Endometrial microvascular endothelial cells (primary cell): ENCODE measurements around the gene HDAC10. TPM values are rescaled to one million over a fixed set of nuclear protein-coding genes. Genes with fewer than 3 reads are reported as not detected.
"Not testable (repeated sequence)": the region's sequence is repeated elsewhere in the genome, so short reads cannot be mapped to it uniquely, and the experiment has no call there.

Experiments used
- in situ Hi-C: cut with HindIII; loops from 2 replicates; pipeline ENCODE4 v1.10.0; 2017; ENCODE audit warnings: low sequenced_read_pairs, low pct_unique_long_range_greater_than_20kb; ENCODE audit errors: inconsistent ontology term
- total RNA-seq: library from RNA; depleted of rRNA; stranded (reverse); fragments of >200 nt; gene quantifications from one replicate; pipeline ENCODE4 v1.2.3, GENCODE V29; 2015; ENCODE audit errors: inconsistent ontology term

HDAC10 gene
- total RNA-seq, 1 donor from 2014 or later: 31.3 TPM

DNA sequence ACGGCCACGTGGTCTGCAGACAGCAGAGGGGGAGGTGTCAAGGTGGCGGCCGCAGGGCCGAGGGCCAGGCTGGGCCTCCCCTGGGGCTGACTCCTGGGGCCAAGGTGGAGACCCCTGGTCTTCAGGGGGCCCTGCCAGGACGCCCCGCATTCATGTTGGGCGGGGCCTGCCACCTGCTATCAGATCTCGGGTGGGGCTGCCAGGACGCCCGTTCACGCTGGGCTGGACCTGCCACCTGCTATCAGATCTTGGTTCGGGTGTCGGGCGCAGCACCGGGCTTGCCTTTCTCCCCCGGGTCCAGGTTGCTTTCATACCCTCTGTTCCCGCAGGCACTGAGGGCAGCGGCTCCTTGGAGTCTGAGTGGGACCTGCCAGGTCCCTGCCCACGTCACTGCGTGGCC lies 35.2 kb upstream of the HDAC10 start:
- in situ Hi-C loops: no loop called here

DNA sequence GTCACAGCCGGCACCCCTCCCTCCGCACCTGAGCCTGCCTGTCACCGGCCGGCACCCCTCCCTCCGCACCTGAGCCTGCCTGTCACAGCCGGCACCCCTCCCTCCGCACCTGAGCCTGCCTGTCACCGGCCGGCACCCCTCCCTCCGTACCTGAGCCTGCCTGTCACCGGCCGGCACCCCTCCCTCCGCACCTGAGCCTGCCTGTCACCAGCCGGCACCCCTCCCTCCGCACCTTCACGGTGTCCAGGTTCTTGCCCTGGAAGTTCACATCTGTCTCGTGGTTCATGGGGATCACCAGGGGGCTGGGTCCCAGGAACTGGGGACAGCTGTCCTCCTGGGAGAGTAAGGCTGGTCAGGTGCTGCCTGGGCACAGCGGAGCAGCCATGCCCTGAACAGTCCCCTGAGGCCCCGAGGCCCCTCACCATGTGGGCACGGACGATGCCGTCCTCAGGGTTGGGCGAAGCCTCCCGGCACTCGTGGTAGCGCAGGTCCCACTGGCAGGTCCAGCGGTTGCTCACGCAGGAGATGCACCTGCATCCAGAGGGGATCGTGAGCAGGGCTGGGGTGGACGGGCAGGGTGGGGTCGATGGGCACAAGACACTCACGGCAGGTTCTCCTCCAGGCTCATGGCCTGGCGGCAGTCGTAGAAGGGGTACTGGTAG lies 34.6 kb upstream of the HDAC10 start:
- in situ Hi-C loops: no loop called here

DNA sequence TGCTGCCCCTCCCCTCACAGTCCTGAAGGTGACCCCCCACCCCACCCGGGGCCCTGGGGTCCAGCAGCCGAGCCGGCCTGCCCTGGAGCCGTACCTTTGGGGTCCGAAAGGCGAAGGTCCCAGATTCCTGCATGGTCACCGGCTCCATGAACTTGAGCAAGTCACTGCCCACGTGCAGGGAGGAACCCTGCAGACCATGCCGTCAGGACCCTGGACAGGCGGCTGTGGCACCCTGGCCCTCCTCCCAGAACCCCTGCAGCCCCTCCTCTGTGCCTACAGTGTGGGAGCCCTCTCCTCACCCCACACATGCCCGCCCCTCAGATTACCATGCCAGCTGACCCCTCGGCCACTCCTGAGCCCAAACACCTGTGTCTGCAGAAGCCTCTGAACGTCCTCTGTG lies 33.4 kb upstream of the HDAC10 start:
- in situ Hi-C loops: no loop called here

DNA sequence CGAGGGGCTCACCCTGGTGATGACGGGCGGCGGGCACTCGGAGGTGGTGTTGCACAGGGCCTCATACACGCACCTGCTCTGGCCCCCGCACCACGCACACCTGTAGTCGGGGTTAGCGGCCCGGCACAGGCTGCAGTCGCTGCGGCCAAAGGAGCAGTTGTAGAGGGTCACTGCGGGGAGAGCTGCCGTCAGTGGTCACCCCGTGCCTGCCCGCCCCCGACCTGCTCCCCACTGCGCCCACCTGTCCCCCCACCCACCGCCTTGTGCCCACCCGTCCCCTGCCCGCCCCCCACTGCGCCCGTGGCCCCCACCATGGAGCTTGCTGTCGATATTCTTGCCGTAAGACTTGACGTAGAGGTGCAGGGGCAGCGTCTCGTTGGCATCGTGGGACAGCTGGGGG lies 32.8 kb upstream of the HDAC10 start:
- in situ Hi-C loops: no loop called here

DNA sequence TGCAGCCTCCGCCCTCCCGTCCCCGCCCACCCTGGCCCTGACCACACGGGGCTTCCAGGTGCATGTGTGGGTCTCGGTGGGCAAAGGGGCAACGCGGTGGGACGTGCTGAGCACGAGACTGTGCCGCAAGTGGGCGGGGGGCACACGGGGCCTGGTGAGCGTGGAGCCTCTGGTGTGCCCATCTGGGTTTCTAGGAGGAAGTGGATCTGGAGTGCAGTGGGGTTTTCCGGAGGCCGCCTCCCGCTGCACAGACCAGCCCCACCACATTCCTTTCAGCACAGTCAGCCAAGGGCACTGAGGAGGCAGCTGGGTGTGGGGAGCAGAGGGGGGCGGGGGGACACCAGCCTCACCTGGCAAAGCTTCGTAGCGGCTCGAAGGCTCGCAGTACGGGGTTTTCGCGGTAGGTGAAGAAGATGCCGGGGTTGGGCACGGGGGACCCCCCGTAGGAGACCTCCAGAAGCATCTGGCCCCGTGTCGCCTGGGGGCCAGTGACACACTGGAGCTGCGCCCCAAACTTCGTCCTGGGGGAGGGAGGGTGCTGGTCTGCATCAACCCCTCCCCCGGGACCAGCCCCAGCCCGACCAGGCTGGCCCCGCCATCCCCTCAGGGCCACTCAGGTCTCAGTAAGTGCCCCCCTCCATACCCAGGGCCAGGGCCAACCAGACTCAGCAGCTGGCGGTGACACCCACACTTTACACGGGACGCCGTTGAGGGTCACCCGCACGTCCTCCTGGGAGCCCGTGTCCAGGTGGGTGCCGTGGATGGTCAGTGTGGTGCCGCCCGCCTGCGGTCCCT lies 31.5 kb upstream of the HDAC10 start:
- in situ Hi-C loops: no loop called here

DNA sequence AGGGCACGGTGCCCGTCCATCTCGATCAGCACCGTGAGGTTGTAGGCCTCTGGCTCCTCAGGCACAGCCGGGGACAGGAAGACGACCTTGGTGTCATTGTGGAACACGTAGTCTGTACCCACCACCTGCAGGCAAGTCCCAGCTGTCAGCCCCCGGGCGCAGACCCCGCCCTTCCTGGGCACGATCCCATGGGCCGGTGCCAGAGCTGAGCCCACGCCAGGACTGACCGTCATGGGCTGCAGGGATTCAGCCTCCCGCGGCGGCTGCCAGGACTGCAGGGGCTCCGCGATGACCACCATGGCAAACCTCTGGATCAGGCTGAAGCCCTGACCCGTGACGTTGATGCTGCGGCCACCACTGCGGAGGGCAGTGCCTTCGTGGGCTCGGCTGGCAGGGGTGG lies 30.9 kb upstream of the HDAC10 start:
- in situ Hi-C loops: no loop called here

DNA sequence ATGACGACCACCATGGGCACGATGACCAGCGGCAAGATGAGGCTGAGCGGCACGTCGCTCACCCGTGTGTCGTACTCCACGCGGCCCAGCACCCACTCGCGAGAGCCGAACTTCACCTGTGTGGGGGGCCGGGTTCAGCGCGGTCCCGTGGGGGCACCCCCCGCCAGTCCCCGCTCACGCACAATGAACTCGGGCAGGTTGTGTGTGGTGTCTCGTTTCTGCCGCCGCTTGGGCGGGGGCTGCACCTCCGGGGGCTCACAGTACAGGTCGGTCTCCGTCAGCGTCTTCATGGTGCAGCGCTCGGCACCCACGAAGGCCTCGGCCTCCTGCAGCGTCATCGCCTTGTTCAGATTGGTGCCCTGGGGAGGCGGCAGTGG lies 30.3 kb upstream of the HDAC10 start:
- in situ Hi-C loops: no loop called here

DNA sequence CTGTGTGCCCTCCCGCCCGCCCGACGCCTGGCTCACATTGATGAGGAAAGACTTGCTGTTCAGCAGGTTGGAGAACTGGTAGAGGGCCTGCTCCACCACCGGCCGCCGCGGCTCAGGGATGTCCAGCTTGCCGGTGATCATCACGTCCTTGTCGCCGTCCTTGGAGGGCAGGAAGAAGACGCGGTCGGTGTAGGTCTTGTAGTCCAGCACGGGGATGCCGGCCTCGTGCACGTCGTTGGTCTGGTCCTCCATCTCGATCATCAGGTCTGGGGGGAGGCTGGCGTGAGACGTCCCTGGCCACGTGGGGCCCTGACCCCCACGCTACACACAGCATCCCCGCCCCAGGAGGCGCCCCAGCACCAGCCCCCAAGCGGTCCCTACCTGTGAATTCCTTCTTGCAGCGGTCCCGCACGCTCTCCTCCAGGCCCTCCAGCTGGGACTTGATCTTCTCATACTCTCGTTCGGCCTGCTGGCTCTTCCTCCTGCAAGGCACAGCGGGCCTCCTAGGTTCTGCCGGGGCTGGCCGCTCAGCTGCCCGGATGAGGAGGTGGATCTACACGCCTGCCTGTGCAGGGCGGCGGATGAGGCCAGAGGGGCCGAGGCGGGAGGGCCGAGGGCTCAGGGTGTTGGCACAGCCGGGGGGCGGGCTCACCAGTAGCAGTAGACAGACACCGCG lies 29.8 kb upstream of the HDAC10 start:
- in situ Hi-C loops: no loop called here

DNA sequence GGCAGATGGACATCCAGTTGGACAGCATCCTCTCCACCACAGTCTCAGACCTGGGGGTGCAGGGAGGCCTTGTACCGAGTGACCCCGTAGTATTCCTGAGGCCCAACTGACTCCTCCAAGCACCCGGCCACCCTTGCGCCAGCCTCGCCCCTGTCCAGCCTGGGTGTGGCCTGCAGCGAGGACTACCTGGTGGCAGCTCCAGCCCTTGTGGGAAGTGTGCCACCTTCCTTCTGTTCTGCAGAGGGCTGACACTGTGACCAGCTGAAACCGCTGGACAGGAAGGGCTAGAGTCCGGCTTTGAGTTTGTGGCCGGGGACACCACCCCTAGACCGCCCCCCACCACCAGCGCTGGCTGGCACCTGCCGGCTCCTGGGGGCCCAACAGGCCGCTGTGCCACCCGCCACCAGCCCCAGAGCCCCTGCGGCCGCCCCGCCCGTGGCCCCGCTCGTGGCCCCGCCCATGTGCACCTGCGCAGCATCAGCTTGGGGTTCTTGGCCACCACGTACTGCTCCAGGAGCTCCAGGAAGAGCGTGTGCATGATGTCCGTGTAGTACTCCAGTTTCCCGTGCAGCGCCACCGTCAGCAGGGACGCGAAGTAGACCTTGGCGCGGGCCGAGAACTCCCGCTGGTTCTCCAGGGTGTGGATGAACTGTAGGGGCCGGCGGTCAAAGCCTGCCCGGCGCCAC lies 29.1 kb upstream of the HDAC10 start:
- in situ Hi-C loops: no loop called here

DNA sequence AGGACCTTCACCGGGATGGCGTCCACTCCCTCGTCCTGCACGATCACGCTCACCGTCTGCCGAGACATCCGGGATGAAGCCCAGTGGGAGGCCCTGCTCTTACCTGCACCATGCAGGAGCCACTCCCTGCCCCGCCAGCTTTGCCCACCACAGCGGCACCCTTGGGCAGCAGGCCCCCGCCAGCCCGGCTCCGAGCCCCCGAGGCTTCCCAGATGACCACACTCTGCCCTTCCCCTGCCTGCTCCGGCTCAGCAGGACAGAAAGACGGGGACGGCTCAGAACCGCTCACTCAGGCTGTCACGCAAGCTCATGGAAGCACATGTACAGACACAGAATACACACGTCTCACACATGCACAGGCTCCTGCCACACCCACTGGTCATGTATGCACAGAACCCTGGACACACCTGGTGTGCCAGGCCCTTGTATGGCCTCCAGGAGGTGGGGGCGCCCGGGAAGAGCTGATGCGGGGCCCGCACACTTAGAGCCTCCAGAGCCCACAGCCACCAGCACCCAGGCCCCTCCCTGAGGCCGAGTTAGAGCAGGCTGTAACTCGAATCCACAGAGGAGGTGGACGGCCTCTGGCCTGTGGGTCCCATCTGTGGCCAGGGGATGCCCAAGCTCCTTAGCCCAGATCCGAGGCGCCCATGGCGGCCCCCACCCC lies 28.0 kb upstream of the HDAC10 start:
- in situ Hi-C loops: no loop called here

DNA sequence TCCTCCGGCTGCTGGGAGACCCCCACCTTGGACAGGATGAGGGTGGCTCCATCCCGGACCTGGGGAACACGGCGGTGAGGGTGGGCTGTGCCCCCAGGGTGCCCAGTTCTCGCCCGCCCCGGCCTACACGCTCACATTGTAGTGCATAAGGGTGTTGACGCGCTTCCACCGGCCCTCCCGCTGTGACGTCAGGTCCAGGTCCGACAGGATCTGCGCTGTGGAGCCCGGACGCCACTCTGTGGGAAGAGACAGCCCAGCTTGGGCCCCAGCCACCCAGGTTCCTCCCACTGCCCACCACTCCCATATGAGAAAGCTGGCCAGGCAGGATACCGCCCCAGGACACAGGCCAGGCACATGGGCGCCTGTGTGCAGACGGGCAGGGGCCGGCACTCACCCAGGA lies 27.4 kb upstream of the HDAC10 start:
- in situ Hi-C loops: no loop called here

DNA sequence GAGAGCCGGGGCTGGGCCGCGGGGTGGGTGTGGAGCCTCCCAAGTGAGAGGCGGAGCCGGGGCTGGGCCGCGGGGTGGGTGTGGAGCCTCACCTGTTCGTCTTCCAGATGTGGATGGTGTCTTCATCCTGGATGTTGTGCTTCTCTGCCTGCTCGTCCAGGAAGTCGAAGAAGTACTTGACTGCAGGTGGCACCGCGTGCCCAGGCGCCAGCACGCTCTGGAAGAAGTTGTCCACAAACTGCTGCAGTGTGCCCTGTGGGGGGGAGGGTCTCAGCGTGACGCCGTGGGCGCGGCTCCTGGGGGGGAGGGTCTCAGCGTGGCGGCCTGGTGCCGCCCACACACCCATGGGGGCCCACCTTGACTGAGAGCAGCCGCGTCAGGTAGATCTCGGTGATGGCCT lies 26.7 kb upstream of the HDAC10 start:
- in situ Hi-C loops: no loop called here

DNA sequence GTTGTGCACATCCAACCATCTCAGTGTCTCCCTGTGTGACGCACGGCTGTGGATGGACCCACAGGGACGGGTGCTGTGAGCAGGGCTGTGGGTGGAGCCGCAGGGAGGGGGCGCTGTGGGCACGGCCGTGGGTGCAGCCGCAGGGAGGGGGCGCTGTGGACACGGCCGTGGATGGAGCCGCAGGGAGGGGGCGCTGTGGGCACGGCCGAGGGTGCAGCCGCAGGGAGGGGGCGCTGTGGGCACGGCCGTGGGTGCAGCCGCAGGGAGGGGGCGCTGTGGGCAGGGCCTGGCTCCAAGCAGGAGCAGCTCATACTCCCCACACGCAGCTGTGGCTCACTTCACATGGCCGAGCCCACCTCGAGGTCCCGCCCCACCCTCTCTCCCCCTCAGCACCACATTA lies 25.1 kb upstream of the HDAC10 start:
- in situ Hi-C loops: no loop called here

DNA sequence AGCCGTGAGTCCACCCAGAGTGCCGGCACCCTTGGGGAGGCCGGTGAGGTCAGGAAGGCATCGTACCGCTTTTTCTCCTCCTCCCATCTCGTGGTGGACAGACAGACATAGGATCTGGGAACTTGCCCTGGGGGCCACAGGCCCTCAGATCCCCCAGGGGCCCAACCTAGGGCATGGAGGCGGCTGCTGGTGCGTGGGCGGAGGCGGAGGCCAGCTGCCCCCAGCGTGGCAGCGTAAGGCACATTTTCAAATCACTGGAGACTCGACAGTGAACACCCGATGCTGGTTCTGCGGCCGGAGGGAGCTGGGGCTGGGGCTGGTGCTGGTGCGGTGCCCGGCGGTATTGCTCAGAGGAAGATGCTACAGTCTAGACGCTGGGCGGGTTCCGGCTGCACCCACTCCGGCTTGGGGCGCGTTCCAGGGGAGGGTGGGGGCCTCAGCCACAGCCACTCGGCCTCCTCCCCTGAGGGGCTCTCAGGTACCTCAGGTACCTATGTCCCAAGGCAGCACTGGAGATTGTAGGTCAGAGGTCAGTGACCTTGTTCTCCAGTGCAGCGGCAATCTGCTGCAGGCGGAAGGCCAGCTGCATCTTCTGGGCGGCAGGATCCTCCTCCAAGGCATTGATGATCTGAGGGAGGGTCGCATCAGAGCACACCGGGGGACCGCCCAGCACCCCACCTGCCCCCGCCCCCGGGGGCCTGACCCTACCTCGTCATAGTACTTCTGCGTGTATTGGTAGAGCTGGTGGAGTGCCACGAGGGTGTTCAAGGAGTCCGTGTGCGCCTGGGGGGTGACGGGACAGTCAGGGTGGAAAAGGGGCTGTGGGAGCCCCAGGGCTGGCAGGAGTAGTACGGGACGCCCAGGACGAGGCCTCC lies 24.4 kb upstream of the HDAC10 start:
- in situ Hi-C loops: no loop called here

DNA sequence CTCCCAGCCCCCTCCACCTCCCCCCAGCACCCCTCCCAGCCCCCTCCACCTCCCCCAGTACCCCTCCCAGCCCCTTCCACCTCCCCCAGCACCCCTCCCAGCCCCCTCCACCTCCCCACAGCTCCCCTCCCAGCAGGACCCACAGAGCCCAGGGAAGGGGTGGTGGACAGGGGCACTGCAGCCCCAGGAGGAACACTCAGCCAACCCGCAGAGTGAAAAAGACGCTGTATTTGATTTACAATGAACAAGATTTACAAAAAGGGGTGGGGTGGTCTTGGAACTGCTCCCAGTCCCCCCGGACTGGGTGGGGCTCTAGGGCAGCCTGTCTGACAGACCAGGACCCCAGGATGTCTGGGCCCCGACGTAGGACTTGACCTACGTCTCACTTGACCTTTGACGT lies 23.7 kb upstream of the HDAC10 start:
- in situ Hi-C loops: no loop called here

DNA sequence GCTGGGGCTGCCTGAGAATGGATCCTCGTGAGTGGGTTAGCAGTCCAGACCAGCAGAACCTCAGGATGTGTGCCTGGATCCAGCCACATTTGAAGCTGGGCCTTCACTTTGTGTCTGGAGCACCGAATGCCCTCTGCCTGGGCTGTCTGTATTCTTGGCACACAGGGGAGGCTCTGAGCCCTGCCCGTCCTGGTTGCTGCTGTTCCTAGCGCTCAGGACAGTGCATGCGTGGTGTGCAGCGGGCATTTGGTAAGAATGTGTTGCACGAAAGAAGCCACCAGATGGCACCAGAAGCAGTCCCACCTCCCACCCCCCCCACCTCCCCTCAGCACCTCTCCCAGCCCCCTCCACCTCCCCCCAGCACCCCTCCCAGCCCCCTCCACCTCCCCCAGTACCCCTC lies 23.2 kb upstream of the HDAC10 start:
- in situ Hi-C loops: no loop called here

DNA sequence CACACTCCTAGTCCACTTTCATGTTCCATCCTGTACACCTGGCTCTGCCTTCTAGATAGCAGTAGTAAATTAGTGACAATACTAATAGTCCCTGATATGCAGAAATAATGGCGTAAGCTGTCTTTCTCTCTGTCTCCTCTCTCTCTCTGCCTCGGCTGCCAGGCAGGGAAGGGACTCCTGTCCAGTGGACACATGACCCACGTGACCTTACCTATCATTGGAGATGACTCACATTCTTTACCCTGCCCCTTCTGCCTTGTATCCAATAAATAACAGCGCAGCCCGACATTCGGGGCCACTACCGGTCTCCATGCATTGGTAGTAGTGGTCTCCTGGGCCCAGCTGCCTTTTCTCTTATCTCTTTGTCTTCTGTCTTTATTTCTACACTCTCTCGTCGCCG lies 22.7 kb upstream of the HDAC10 start:
- in situ Hi-C loops: not testable (repeated sequence)

DNA sequence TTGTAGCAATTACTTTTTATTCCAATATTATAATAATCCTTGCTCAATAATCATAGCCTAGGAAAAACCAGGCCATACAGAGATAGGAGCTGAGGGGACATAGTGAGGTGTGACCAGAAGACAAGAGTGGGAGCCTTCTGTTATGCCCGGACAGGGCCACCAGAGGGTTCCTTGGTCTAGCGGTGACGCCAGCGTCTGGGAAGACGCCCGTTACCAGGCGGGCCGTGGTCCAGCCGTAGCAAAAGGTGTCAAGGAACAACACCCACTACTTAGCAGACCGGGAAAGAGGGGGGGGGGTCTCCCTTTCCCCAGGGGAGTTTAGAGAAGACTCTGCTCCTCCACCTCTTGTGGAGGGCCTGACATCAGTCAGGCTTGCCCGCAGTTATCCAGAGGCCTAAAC lies 22.3 kb upstream of the HDAC10 start:
- in situ Hi-C loops: not testable (repeated sequence)
